ENCODE measurements around the gene KCNJ14.
A peak's percentile ranks its signal among the peaks of the same experiment; 100 is the strongest.

KCNJ14 gene

GRCh38 chr19:48491793-48492123 is 36.4 kb downstream of the KCNJ14 start:
- Histone ChIP-seq H3K4me3 (ENCODE audit: insufficient read depth in 1 of 2, low read depth in 1 of 2, low read length in 2 of 2) (no peak overlapping the region), H3K9ac (ENCODE audit: low read length) (no peak overlapping the region), H4K8ac (ENCODE audit: low read length) (no peak overlapping the region), H3K36me3 (ENCODE audit: control insufficient read depth in 1 of 2, insufficient read depth in 2 of 2, low read depth in 1 of 2, low read length in 2 of 2) (no peaks in the 10 kb centered on the region), H2BK120ac (ENCODE audit: low read depth, low read length) (no peak overlapping the region), H3K18ac (ENCODE audit: low read depth in 1 of 2, low read length in 2 of 2) (no peak overlapping the region), H2BK15ac (ENCODE audit: low read depth, poor library complexity, severe bottlenecking) (peak overlapping the region; percentile 77), H2BK5ac (ENCODE audit: low read depth, low read length, poor library complexity, severe bottlenecking) (no peak overlapping the region), H2AFZ (ENCODE audit: low read depth, low read length) (no peak overlapping the region), H3K27me3 (ENCODE audit: control insufficient read depth in 1 of 2, insufficient read depth in 1 of 2, low read length in 2 of 2) (peaks cover 27 to 37% of the 10 kb centered on the region in 2 experiments), H3K4ac (ENCODE audit: low read depth in 1 of 2, low read length in 2 of 2) (no peak overlapping the region), H3K4me1 (ENCODE audit: control insufficient read depth, insufficient read depth, low read depth, low read length) (peaks cover 35% of the 10 kb centered on the region), H3K79me1 (replicated peaks; ENCODE audit: low read length, poor library complexity, severe bottlenecking) (no peaks in the 10 kb centered on the region), H3K4me2 (ENCODE audit: low read length, poor library complexity, severe bottlenecking) (no peak overlapping the region), H3K23ac (ENCODE audit: low read length in 2 of 2) (no peak overlapping the region), H4K91ac (ENCODE audit: low read length) (no peak overlapping the region), H3K14ac (ENCODE audit: low read length in 2 of 2) (no peak overlapping the region), H3K9me3 (ENCODE audit: control insufficient read depth, low read length) (no peaks in the 10 kb centered on the region), H3K27ac (ENCODE audit: low read length, poor library complexity, severe bottlenecking) (no peak overlapping the region), H2AK5ac (ENCODE audit: low read length, severe bottlenecking) (no peak overlapping the region), H2BK12ac (ENCODE audit: low read length in 2 of 2) (peak overlapping the region in 1 of 2 experiments; percentile 80)
- DNase-seq, result no peak
- 18% methylated on average over 10 of the region's 10 CpGs for WGBS

- WGBS, result 1% methylated on average over 43 of the region's 47 CpGs
- peaks cover 27% of the 10 kb centered on the region for H3K4me1 ChIP-seq (ENCODE audit: control insufficient read depth, insufficient read depth, low read depth, low read length)
- peak overlapping the region; percentile 51 for H3K9ac ChIP-seq (ENCODE audit: low read length)
- H3K18ac ChIP-seq (ENCODE audit: low read depth in 1 of 2, low read length in 2 of 2), result peak overlapping the region; percentile 86 to 87
- H3K14ac ChIP-seq (ENCODE audit: low read length in 2 of 2), result no peak overlapping the region
- no peak overlapping the region for H2BK120ac ChIP-seq (ENCODE audit: low read depth, low read length)
- no peak overlapping the region for H2BK12ac ChIP-seq (ENCODE audit: low read length in 2 of 2)
- peak overlapping the region; percentile 66 for H2AFZ ChIP-seq (ENCODE audit: low read depth, low read length)
- peak overlapping the region; percentile 68 for H4K91ac ChIP-seq (ENCODE audit: low read length)
- no peaks in the 10 kb centered on the region for H3K36me3 ChIP-seq (ENCODE audit: control insufficient read depth in 1 of 2, insufficient read depth in 2 of 2, low read depth in 1 of 2, low read length in 2 of 2)
- peak overlapping the region; percentile 53 to 73 for H3K4me3 ChIP-seq (ENCODE audit: insufficient read depth in 1 of 2, low read depth in 1 of 2, low read length in 2 of 2)
- no peaks in the 10 kb centered on the region for H3K9me3 ChIP-seq (ENCODE audit: control insufficient read depth, low read length)
- H2BK5ac ChIP-seq (ENCODE audit: low read depth, low read length, poor library complexity, severe bottlenecking), result no peak overlapping the region
- peak; percentile 98 for DNase-seq
- peak overlapping the region; percentile 13 to 79 for H3K4ac ChIP-seq (ENCODE audit: low read depth in 1 of 2, low read length in 2 of 2)
- H4K8ac ChIP-seq (ENCODE audit: low read length), result peak overlapping the region; percentile 81
- no peak overlapping the region for H2AK5ac ChIP-seq (ENCODE audit: low read length, severe bottlenecking)
- peak overlapping the region; percentile 20 for H3K4me2 ChIP-seq (ENCODE audit: low read length, poor library complexity, severe bottlenecking)
- peak overlapping the region in 1 of 2 experiments; percentile 34 for H3K23ac ChIP-seq (ENCODE audit: low read length in 2 of 2)
- H3K79me1 ChIP-seq (replicated peaks; ENCODE audit: low read length, poor library complexity, severe bottlenecking), result no peaks in the 10 kb centered on the region
- H3K27me3 ChIP-seq (ENCODE audit: control insufficient read depth in 1 of 2, insufficient read depth in 1 of 2, low read length in 2 of 2), result peaks cover 27 to 45% of the 10 kb centered on the region in 2 experiments
- H3K27ac ChIP-seq (ENCODE audit: low read length, poor library complexity, severe bottlenecking), result no peak overlapping the region
- H2BK15ac ChIP-seq (ENCODE audit: low read depth, poor library complexity, severe bottlenecking), result peak overlapping the region; percentile 44
Observed at GRCh38 chr19:48492925-48493717, 37.7 kb downstream of the KCNJ14 start.

GRCh38 chr19:48493718-48494401 is 38.5 kb downstream of the KCNJ14 start:
- Histone ChIP-seq H2BK120ac (ENCODE audit: low read depth, low read length) (no peak overlapping the region), H3K27me3 (ENCODE audit: control insufficient read depth in 1 of 2, insufficient read depth in 1 of 2, low read length in 2 of 2) (peaks cover 27 to 49% of the 10 kb centered on the region in 2 experiments), H4K8ac (ENCODE audit: low read length) (peak overlapping the region; percentile 81), H3K4me2 (ENCODE audit: low read length, poor library complexity, severe bottlenecking) (peak overlapping the region; percentile 33), H2BK15ac (ENCODE audit: low read depth, poor library complexity, severe bottlenecking) (peak overlapping the region; percentile 44), H3K4ac (ENCODE audit: low read depth in 1 of 2, low read length in 2 of 2) (peak overlapping the region; percentile 13 to 79), H3K14ac (ENCODE audit: low read length in 2 of 2) (peak overlapping the region in 1 of 2 experiments; percentile 66), H3K18ac (ENCODE audit: low read depth in 1 of 2, low read length in 2 of 2) (peak overlapping the region; percentile 86 to 87), H2AFZ (ENCODE audit: low read depth, low read length) (peak overlapping the region; percentile 66), H3K36me3 (ENCODE audit: control insufficient read depth in 1 of 2, insufficient read depth in 2 of 2, low read depth in 1 of 2, low read length in 2 of 2) (no peaks in the 10 kb centered on the region), H2AK5ac (ENCODE audit: low read length, severe bottlenecking) (no peak overlapping the region), H3K9me3 (ENCODE audit: control insufficient read depth, low read length) (no peaks in the 10 kb centered on the region), H3K4me3 (ENCODE audit: insufficient read depth in 1 of 2, low read depth in 1 of 2, low read length in 2 of 2) (peak overlapping the region; percentile 53 to 76), H2BK5ac (ENCODE audit: low read depth, low read length, poor library complexity, severe bottlenecking) (no peak overlapping the region), H3K9ac (ENCODE audit: low read length) (peak overlapping the region; percentile 62), H3K4me1 (ENCODE audit: control insufficient read depth, insufficient read depth, low read depth, low read length) (peaks cover 23% of the 10 kb centered on the region), H3K79me1 (replicated peaks; ENCODE audit: low read length, poor library complexity, severe bottlenecking) (no peaks in the 10 kb centered on the region), H3K23ac (ENCODE audit: low read length in 2 of 2) (peak overlapping the region in 1 of 2 experiments; percentile 34), H4K91ac (ENCODE audit: low read length) (peak overlapping the region; percentile 57), H2BK12ac (ENCODE audit: low read length in 2 of 2) (no peak overlapping the region), H3K27ac (ENCODE audit: low read length, poor library complexity, severe bottlenecking) (no peak overlapping the region)
- no peak for DNase-seq
- WGBS, result 6% methylated on average over 51 of the region's 70 CpGs

GRCh38 chr19:48495396-48495795 is 40.0 kb downstream of the KCNJ14 start:
- WGBS, result 53% methylated on average over 6 of the region's 6 CpGs
- no peaks in the 10 kb centered on the region for H3K9me3 ChIP-seq (ENCODE audit: control insufficient read depth, low read length)
- H2BK12ac ChIP-seq (ENCODE audit: low read length in 2 of 2), result no peak overlapping the region
- H3K27me3 ChIP-seq (ENCODE audit: control insufficient read depth in 1 of 2, insufficient read depth in 1 of 2, low read length in 2 of 2), result peaks cover 33 to 52% of the 10 kb centered on the region in 2 experiments
- no peak overlapping the region for H4K91ac ChIP-seq (ENCODE audit: low read length)
- H3K23ac ChIP-seq (ENCODE audit: low read length in 2 of 2), result no peak overlapping the region
- H3K14ac ChIP-seq (ENCODE audit: low read length in 2 of 2), result no peak overlapping the region
- H3K4me1 ChIP-seq (ENCODE audit: control insufficient read depth, insufficient read depth, low read depth, low read length), result peaks cover 18% of the 10 kb centered on the region
- no peak overlapping the region for H2BK5ac ChIP-seq (ENCODE audit: low read depth, low read length, poor library complexity, severe bottlenecking)
- no peak overlapping the region for H3K18ac ChIP-seq (ENCODE audit: low read depth in 1 of 2, low read length in 2 of 2)
- no peak overlapping the region for H2AFZ ChIP-seq (ENCODE audit: low read depth, low read length)
- H3K27ac ChIP-seq (ENCODE audit: low read length, poor library complexity, severe bottlenecking), result no peak overlapping the region
- H2AK5ac ChIP-seq (ENCODE audit: low read length, severe bottlenecking), result no peak overlapping the region
- no peak overlapping the region for H3K9ac ChIP-seq (ENCODE audit: low read length)
- no peak overlapping the region for H3K4ac ChIP-seq (ENCODE audit: low read depth in 1 of 2, low read length in 2 of 2)
- H4K8ac ChIP-seq (ENCODE audit: low read length), result peak overlapping the region; percentile 60
- DNase-seq, result peak; percentile 54
- H3K4me3 ChIP-seq (ENCODE audit: insufficient read depth in 1 of 2, low read depth in 1 of 2, low read length in 2 of 2), result no peak overlapping the region
- H3K79me1 ChIP-seq (replicated peaks; ENCODE audit: low read length, poor library complexity, severe bottlenecking), result no peaks in the 10 kb centered on the region
- no peak overlapping the region for H2BK15ac ChIP-seq (ENCODE audit: low read depth, poor library complexity, severe bottlenecking)
- no peaks in the 10 kb centered on the region for H3K36me3 ChIP-seq (ENCODE audit: control insufficient read depth in 1 of 2, insufficient read depth in 2 of 2, low read depth in 1 of 2, low read length in 2 of 2)
- H2BK120ac ChIP-seq (ENCODE audit: low read depth, low read length), result no peak overlapping the region
- H3K4me2 ChIP-seq (ENCODE audit: low read length, poor library complexity, severe bottlenecking), result no peak overlapping the region
